HCEC 1CT (cell line): Measurements from ENCODE around the gene TYMS.
"Not testable (repeated sequence)": the region's sequence is repeated elsewhere in the genome, so short reads cannot be mapped to it uniquely, and the experiment has no call there.

Experiments
- DNase-seq: peaks from one replicate; pipeline ENCODE4 v3.0.0-alpha.2; 2017

TYMS gene

DNA sequence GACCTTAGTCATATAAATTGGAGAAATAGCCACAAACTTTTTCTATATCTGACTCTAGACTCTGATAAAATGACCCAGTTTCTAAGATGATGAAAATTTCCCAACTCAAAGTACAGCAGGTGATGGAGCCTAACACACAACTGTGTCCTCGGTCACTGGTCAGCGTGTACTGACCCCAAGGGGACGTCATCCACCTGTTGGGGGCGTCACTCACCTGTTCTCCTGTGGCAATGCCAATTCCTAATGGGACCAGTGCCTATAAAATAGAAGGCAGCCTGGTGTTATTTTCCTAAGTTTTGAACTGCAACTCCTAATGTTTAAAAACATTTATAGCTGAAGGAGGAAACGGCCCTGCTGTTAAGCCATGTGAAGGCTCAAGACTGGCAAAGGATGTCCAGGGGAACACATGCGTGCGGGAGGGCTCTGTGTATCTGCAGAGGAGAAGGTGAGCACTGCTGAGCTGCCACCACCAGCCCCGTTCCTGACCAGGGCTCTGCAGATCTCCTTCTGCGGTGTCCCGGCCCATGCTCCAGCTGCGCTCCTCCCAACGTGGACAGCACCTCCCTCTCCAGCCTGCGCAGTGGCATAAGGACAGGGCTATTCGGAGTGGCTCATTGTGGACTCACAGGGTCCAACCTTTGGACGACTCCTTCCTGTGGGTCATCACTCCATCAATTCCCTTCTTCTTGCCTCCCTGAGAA, 21.2 kb downstream of the TYMS start:
- no peak for DNase-seq

DNA sequence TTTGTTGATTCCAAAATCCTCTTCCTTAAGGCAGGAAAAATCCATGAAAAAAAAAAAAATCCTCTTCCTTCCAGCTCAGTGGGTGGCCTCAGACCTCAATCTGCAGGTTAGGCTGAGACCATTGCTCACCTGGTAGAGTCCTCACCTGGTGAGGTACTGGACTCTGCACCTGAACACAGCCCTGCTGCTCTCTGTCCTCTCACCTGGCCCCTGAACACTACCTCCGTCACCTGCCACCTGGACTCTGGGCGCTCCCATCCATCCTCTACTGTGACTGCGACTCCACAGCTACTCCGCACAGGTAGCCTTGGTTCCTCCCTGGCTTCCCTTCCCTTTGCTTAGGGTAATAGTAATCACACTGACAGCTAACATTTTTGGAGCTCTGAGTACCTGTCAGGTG, 22.1 kb downstream of the TYMS start:
- no peak for DNase-seq

DNA sequence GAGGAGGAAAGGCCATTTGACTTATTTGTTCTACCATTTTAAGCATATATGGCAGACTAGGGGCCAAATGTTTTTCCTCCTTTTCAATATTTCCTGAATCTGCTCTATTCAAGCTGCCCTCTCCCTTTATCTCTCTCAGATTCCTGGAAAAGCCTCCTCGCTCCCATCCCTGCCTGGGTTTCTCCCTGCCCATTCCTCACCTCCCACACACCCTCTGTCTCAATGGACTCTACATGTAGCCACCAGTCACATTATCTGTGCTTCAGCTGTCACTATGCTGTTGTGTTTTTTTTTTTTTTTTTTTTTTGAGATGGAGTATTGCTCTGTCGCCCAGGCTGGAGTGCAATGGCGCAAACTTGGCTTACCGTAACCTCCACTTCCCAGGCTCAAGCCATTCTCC, 22.9 kb downstream of the TYMS start:
- DNase-seq: no peak

DNA sequence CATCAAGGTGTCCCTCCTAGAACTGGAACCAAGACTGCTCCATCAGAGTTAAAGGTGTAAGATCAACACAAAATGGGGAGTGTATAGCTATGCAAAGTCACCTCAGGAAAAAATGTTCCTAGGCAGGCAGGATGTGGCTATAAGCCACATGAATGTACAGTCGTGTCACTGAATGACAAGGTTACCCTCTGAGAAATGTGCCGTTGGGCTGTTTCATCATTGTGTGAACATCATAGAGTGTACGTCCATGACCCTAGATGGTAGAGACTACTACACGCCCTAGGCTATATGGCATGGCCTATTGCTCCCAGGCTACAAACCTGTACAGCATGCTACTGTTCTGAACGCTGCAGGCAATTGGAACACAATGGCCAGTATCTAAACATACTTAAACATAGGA, 24.5 kb downstream of the TYMS start:
- DNase-seq: no peak

DNA sequence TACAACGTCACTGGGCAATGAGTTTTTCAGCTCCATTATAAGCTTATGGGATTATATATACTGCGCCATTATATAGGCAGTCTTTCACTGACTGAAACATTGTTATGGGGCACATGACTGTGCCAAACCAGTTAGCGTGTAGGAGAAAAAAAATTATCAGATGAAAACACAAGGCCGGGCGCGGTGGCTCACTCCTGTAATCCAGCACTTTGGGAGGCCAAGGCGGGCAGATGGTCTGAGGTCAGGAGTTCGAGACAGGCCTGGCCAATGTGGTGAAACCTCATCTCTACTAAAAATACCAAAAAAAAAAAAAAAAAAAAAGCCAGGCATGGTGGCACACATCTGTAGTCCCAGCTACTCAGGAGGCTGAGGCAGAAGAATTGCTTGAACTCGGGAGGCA, 25.0 kb downstream of the TYMS start:
- DNase-seq: not testable (repeated sequence)

DNA sequence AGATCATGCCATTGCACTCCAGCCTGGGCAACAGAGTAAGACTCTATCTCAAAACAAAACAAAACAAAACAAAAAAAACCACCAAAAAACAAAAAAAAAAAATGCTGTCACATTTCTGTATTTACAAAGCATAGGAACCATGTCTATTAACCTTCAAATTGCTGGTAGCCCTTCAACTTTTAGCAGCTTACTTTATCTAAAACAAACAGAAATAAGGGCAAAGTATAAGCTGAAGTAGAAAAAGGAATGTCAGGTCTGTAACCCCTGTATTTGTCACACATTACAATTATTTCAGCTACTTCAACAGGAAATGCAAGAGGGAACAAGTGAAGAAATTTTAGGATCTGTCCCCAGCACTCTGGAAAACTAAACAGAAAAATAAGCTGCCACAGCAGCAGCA, 25.4 kb downstream of the TYMS start:
- DNase-seq: no peak

DNA sequence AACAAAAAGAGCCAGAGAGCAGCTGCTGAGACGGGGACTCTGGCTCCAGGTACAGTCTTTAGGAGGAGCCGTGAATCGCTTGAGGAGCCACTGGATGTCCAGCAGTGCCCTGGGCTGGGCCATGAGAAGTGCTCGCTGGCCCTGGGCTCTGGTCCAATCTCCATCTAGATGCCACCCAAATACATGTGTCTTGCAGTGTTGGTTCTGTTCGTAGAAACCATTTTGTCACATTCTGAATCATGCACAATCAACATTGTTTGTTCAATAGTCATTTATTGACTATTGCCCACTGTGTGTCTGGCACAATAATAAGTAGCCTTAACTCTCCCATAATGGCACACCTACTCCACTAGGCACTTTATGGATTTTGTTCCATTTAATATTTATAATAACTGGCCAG, 26.1 kb downstream of the TYMS start:
- no peak for DNase-seq

DNA sequence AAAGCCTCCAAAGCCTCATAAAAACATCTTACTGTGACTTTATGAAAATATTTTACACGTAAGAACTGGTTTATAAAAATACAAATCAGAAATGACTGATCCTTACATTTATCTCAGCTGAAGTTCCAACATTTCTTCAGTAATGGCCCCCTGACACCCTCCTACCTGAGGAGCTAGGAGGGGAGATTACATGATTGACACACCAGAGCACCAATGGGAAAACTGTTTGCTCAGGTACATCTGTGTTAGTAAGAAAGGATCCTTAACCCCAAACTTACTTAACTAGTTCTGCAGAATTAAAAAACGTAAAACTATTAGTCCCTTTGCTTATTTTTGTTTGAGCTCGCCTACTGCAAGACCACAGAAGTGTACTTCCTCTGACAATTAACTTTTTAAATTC, 28.0 kb downstream of the TYMS start:
- DNase-seq: no peak

DNA sequence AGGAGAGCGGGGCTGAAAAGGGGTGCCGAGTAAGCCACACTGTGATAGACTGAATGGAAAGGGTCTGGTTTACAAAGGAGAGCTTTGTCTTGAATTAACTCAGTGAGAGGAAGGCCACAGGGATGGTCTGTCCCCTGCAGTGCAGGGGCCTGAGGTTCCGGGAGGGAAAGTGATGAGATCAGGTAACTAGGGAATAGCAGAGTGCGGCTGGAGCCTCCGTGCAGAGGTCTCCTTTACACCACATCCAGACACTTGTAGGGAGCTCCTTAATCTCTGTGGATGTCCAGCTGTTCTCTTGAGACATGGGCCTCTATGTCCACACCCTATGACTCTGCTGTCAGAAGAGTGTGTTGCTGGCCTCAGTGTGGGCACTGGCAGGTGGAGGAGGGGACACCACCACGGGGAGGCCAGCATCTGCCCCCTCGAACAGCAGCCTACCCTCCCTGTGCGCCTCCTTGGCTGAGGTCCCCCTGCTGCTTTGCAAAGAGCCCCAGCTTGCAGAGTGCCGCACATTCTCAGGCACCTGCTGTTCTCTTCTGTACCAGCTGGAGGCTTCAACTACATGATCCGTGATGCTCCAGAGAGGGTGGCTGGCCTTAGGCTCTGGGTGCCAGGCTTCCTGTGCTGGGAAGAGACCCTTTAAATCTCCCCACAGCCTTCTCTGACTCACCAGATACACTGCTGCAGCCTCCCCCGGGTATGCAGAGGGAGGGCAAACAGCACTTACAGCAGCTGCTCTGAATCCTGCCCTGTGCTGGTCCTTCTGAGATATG, 29.1 kb downstream of the TYMS start:
- no peak for DNase-seq

DNA sequence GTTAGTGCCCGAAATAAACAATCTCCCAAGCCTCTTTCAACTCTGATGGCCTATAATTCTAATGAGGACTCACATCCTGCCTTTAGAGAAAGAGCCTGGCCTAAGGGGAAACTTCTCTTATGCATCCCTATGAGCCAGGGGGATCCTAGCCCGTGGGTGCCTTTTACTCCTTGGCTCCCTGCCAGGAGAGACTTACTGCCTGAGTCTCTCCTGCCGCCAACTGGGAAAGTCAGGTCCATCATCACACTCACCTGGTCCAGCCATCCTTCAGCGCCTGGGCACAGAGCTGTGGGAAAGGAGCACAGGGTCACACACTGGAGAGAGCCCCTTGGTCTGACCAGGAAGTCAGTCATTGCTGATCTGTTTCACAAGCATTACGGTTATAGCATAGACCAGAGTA, 30.9 kb downstream of the TYMS start:
- no peak for DNase-seq

DNA sequence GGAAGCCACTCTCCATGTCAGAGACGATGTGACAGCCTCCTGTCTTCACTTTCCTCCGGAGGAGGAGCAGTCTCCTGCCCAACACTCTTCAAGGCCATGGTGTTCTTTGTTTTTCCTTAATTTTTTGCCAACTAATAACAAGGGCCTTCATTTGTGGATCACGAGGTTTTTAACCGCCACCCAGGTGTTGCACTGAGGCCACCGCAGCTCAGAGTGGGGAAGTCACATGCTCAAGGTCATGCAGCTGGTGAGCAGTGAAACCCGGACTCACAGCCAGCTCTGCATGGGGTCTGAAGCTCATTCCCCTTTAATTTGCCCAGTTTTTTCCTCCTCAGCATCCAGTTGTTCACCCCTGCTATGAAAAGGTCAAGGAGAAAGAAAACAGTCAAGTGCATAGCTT, 35.4 kb downstream of the TYMS start:
- DNase-seq: no peak

DNA sequence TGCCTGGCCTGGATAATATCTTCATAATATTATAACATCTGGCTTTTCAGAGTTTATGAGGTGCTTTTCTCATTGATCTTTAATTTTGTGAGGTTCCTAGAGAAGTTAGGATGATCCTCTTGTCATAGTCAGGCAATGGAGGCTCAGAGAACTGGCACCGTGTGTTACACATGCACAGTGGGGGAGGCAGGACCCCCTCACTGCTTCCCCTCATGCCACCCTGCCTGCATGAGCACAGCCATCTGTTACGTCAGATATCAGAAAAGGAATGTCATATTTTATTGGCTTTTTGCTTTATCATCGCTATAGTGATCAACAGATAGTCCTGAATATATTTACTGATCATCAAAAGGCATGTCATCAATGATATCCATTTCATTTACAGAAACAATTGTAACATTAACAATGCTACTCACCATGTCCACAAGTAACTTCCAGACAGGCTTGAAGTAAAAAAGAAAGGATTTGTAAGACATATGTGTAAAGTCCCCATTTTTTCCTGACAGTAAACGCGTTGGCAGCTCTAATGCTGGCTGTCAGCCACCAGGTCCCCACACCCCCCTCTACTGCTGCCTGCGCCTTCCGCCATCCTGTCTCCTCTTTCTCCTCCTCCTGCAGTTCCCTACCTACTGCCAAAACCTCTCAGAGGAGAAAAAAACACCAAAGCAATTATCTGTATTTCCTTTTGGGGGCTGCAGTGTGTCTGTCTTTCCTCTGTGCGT, 36.2 kb downstream of the TYMS start:
- no peak for DNase-seq

DNA sequence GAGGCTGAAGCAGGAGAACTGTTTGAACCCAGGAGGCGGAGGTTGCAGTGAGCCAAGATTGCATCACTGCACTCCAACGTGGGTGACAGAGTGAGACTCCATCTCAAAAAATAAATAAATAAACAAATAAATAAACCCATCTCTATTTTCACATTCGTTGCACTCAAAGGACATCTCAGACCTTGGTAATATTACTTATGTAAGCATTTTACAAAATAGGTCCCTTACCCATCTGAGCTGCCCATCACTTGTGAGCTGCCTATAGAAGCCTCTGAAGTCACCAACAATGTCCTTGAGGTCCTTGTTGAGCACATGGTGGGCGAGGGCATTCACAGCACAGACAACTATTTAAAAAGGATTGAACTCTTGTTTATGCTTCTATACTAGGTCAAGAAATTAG, 39.6 kb downstream of the TYMS start:
- no peak for DNase-seq

DNA sequence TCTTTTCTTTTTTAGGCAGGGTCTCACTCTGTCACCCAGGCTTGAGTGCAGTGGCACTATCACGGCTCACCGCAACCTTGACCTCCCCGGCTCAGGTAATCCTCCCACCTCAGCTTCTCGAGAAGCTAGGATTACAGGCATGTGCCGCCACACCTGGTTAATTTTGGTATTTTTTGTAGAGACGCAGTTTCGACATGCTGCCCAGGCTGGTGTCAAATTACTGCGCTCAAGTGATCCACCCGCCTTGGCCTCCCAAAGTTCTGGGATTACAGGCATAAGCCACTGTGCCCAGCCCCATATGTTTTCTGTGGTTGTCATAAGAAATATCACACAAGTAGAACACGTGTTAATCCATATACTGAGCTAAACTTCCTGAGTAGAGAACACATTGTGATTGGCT, 40.3 kb downstream of the TYMS start:
- no peak for DNase-seq

DNA sequence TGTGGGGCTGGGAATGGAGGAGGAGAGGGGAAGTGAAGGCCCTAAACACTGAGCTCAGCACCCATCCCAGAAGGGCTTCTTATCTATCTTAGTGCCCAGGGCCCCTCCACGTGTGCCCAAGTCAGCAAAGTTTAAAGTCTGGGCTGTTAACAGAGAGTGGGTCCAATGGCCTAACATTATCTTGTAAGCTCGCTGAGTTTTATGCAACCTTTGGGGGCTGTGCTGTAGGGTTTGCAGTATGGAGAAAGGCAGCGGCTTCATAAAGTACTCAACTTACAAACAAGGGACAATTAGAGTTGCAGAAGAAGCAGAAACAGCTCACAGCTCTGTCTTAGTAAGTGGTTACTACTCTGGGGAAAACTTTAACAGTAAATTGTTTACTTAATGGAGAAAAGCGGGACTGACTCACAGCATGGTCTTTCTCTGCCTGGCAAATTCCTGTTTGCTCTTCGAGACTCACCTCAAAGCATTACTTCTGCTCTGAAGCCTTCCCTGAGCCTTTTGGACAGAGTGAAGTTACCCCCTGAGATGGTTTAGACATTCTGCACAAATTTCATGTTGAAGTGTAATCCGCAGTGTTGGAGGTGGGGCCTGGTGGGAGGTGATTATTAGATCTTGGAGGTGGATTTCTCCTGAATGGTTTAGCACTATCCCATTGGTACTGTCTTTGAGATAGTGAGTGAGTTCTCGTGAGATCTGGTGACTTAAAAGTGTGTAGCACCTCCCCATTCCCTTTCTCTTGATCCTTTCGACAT, 45.9 kb downstream of the TYMS start:
- DNase-seq: peak; percentile 87

DNA sequence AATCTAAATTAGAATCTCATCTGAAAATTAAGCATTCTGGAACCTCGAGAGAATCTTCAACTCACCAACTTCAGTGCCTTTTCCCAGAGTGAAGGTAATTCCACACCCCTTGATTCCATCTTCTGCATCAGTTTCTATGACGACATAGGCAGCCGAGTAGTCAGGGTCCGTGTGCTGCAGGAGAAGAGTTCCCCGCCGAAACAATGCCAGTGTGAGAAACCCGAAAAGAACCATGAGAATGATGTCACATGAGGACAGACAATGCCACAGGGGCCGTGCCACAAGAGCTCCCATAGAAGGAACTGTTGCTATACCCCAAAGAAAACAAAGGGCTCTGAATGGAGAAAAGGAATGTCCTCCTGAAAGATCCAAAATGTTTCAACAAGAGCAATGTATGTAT, 49.0 kb downstream of the TYMS start:
- no peak for DNase-seq

DNA sequence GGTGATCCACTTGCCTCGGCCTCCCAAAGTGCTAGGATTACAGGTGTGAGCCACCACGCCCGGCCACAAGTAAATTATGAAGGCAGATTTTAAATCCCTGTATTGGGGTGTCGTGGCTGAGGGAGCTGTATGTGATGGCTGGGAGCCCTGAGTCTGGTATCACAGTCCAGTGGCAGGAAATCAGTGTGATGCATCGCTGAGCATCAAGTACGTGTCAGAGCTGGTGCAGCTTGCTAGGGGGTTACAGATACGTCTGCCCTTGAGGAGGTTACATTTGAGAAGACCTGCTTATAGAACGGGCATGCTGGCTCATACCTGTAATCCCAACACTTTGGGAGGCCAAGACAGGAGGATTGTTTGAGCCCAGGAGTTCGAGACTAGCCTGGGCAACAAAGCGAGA, 50.6 kb downstream of the TYMS start:
- no peak for DNase-seq

DNA sequence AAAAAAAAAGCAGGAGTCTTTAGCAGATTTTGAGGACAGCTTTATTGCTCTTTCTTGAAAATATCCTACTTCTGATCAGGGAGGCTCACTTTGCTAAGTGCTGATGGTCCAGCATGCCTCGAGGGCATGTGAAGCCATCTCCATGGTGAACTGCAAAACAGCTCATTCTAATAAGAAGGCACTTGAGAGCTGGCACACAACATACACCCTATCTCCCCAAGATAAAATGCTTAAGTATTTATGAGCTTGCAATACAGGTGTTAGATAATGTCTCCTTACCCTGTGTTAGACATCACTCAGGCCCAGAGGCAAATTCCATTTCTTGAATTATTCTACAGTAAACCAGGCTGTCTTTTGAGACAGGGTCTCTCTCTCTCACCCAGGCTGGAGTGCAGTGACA, 52.3 kb downstream of the TYMS start:
- no peak for DNase-seq

DNA sequence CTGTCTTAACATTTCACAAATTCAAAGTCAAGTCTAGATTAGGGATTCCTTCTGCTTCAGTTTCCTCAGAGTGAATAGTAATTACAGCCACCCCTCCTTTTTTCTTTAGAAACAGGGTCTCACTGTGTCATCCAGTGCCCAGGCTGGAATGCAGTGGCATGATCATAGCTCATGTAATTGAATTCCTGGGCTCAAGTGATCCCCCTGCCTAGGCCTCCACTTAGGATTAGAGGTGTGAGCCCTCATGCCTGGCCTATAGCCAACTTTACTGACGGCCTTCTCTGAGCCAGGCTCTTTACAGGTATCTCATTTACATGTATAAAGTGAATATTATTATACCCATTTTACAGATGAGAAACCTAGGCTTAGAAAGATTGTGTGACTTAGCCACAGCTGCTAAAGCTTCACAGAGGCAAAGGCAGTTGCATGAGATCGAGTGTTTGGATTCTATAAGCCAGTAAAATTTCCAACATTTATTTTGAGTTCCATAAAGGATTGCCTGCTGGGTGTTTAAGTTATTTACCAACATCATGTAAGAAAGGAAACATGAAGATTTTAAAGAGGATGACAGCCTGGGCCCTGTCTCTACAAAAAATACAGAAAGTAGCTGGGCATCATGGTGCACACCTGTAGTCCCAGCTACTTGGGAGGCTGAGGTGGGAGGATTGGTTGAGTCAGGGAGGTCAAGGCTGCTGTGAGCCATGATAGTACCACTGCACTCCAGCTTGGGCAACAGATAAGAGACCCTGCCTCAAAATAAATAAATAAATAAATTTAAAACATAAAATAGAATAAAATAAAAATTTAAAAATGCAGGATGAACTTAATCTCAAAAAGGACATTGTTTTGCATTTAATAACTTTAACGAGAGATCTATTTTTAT, 53.2 kb downstream of the TYMS start:
- DNase-seq: no peak

DNA sequence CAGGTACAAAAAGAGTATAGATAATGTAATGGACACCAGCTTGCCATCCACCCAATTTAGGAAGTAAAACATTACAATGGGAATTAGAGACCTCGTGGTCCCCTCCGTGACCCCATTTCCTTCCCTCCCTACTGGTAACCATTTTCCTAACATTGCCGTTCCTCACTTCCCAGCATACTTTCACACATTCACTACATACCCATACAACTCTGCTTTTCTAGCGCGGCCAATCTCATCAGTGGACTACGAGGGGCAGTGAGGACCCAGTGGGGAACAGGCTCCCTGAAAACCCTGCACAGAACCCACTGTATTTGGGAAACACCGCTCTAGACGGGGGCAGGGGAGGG, 53.8 kb downstream of the TYMS start:
- no peak for DNase-seq

DNA sequence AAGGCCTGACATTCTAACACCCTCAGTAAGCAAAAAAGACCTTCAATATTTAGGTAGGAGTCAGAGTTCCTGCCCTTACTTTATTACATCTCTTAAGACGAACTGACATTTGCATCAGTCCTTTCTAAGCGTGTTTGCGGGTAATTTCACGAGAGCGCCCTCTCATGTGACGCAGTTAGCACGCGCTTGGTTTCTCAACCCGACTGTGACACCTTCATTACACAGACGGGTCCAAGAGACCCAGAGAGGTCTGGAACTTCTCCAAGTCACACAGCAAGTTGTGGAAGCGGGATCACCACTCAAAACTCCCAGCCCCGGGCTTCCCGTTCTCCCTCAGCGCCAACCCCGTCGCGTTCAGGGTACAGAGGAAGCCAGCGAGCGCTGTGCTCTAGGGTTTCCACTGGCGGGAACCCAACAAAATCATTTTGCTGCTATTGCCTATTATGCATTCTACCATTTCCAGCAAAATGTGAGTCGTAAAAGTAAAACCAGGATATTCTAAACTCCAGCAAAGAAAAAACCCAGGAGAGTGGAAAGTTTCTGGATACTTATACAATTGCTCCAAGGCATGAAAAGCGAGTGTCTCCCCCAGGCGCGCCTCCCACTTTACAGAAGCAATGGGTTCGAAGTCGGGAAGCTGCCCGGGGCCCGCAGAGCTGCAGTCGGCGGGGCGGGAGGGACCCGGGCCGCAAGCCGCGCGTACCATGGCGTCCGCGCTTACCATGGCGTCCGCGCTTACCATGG, 54.4 kb downstream of the TYMS start:
- peak; percentile 83 for DNase-seq
